Measurements from ENCODE around the gene TMEM205.
A peak's percentile ranks its signal among the peaks of the same experiment; 100 is the strongest.
"Not testable (repeated sequence)": the region's sequence is repeated elsewhere in the genome, so short reads cannot be mapped to it uniquely, and the experiment has no call there.

The TMEM205 gene

DNA sequence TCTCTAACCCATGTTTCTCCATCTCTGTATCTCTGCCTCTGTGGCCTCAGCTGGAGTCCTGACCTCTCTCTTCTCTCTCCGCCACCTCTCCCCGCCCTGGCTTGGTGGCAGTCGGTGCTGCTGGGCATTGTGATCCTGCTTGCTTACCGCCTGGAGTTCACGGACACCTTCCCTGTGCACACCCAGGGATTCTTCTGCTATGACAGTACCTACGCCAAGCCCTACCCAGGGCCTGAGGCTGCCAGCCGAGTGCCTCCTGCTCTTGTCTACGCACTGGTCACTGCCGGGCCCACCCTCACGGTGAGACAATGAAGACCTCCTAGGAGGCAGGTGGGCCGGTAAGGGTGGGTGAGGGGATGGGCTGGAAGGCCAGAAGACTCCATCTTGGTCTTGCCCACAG lies 13.4 kb upstream of the TMEM205 start:
- no peak for ATAC-seq
- Mint-ChIP-seq H3K36me3 (no peaks in the 10 kb centered on the region), H3K4me3 (no peak overlapping the region), H3K9me3 (no peaks in the 10 kb centered on the region), H3K27ac (no peak overlapping the region), H3K4me1 (peaks cover 24% of the 10 kb centered on the region)
- DNase-seq (ENCODE audit: low spot score in 2 of 2): no peak

DNA sequence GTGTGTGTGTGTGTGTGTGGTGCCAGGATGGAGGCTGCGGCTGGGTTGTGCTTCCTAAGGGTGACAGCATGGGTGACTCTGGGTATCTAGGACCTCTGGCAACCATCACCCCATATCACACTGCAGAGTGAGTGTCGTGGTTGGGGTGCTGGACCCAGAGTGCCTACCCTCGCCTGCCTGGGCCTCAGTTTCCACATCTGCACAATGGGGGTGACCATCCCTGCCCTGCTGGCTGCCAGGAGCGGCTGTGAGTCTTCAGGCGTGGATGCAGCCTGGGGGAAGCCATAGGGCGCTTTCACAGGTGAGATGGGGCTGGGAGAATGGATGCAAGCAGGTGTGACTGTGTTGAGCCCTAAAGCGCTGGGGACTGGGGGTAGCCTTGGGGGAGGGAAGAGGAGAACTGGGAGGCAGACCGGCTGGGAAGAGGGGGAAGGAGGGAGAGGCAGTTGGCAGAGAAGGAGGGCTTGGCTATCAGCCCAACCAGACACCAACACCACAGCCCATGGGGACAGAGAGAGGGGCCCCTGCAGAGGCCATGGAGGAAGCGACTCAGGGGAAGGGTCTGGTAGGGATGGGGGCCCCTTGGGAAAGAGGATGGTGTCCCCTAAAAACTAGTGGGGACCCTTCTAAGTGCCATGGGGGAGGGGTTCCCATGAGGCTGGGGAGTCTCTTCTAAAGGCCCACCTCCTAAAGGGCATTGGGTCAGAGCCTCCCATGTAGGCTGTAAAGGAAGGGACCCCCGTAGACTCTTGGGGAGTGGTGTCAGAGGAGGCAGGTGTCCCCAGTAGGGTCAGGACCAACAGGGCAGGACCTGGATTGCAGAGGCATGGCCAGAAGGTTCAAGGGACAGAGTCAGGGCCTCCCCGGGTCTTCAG lies 10.8 kb upstream of the TMEM205 start:
- Mint-ChIP-seq H3K36me3 (no peaks in the 10 kb centered on the region), H3K9me3 (no peaks in the 10 kb centered on the region), H3K4me1 (peaks cover 22% of the 10 kb centered on the region), H3K4me3 (peak overlapping the region; percentile 70), H3K27ac (peak overlapping the region; percentile 53)
- no peak for DNase-seq (ENCODE audit: low spot score in 2 of 2)
- ATAC-seq: no peak

DNA sequence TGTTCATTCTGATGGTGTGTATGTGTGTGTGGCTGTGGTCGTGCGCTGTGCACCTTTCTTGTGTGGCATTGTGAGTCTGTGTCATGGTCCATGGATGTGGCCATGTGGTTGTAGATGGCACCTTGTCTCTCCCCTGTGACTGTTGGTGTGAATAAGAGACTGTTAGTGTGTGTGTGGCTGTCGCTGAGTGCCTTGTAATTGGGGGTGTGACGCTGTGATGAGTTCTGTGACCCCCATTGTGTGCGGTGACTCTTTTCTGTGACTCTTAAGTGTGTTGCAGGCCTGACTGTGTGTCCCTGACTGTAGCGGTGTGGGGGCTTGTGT lies 10.0 kb upstream of the TMEM205 start:
- DNase-seq (ENCODE audit: low spot score in 2 of 2) (no peak), ATAC-seq (peak; percentile 35)
- peak overlapping the region; percentile 53 for H3K27ac Mint-ChIP-seq
- peak overlapping the region; percentile 70 for H3K4me3 Mint-ChIP-seq
- no peaks in the 10 kb centered on the region for H3K9me3 Mint-ChIP-seq
- peaks cover 16% of the 10 kb centered on the region for H3K4me1 Mint-ChIP-seq
- no peaks in the 10 kb centered on the region for H3K36me3 Mint-ChIP-seq

DNA sequence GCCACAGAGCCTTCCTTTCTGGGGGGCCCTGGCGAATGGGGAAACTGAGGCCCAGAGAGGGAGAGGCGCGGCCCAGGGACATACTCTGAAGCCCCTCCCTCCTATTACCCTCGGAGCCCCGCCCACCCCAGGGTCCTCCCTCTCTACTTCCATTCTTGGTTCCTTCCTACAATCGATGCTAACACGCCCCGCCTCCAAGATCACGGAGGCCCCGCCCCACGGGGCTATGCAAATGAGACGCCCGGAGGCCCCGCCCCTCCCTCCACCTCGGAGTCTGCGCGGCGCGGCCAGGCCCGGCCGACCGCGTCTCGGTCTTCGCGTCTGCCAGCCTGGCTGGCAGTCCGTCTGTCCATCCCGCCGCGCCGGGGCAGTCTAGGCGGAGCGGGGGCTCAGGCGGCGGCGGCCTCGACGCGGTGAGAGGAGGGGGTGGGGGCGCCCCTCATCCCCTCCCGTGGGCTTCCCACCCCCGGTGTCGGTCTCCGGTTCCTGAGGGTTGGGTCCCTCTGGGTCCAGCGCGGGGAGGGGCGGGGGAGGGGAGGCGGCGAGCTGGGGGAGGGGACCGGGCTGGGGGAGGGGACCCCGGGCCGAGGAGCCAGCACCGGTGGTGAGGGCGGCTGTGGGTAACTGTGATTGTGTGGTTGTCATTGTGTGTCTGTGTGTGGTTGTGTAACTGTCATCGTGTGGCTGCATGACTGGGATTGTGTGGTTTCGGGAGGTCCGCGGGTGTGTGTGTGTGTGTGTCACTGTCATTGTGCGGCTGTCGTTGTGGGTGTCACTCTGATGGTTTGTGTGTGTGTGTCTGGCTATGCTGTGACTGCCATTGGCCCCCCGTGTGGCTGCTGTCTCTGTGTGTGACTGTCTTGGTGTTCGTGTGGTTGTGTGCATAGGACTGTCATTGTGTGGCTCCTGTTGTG lies 9.3 kb upstream of the TMEM205 start, which contains the start of gene PLPPR2:
Gene PLPPR2 (plus strand): TSS at position 273 of the 914 bp plus-strand sequence. CDS start 2,242 bp downstream, outside the sequence.
- Mint-ChIP-seq H3K36me3 (no peaks in the 10 kb centered on the region), H3K27ac (peak within 1 kb of the TSS; percentile 53), H3K9me3 (no peaks in the 10 kb centered on the region), H3K4me3 (peak within 1 kb of the TSS; percentile 70), H3K4me1 (peaks cover 16% of the 10 kb centered on the region)
- ATAC-seq: peak; percentile 84
- DNase-seq (ENCODE audit: low spot score in 2 of 2): peak; percentile 71 to 88

DNA sequence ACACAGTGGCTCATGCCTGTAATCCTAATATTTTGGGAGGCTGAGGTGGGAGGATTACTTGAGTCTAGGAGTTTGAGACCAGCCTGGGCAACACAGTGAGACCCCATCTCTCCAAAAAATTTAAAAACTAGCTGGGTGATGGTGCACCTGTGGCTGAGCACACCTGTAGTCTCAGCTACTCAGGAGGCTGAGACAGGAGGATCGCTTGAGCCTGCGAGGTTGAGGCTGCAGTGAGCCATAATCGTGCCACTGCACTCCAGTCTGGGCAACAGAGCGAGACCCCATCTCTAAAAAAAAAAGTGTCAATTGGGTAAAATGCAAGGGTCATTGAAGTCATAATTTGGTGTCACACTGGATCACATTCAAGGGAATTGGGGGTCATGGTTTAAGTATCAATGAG lies 8.0 kb upstream of the TMEM205 start:
- H3K9me3 Mint-ChIP-seq; H3K27ac Mint-ChIP-seq; H3K36me3 Mint-ChIP-seq; DNase-seq (ENCODE audit: low spot score in 2 of 2); ATAC-seq: not testable (repeated sequence)
- peak overlapping the region; percentile 70 for H3K4me3 Mint-ChIP-seq
- peaks cover 16% of the 10 kb centered on the region for H3K4me1 Mint-ChIP-seq

DNA sequence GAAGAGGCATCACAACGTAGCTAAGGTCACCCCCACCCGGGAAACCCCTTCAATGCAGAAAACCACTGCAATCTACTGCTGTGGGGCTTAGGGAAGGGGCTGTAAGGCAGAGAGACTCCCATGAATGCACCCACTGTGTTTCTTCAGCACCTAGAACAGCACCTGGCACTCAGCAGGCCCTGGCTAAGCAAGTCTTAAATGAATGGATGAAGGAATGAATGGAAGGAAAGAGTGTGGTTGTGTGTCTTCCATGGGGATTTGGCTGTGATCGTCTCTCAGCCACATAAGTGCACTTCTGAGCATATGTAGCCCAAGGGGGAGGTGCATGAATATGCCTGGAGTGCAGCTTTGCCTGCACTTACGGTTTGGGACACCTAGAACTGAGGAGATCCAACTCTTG lies 3.1 kb upstream of the TMEM205 start:
- no peak overlapping the region for H3K4me3 Mint-ChIP-seq
- H3K36me3 Mint-ChIP-seq: peaks cover 13% of the 10 kb centered on the region
- ATAC-seq: no peak
- DNase-seq (ENCODE audit: low spot score in 2 of 2): no peak
- no peak overlapping the region for H3K27ac Mint-ChIP-seq
- peaks cover 39% of the 10 kb centered on the region for H3K4me1 Mint-ChIP-seq
- peaks cover 4% of the 10 kb centered on the region for H3K9me3 Mint-ChIP-seq

DNA sequence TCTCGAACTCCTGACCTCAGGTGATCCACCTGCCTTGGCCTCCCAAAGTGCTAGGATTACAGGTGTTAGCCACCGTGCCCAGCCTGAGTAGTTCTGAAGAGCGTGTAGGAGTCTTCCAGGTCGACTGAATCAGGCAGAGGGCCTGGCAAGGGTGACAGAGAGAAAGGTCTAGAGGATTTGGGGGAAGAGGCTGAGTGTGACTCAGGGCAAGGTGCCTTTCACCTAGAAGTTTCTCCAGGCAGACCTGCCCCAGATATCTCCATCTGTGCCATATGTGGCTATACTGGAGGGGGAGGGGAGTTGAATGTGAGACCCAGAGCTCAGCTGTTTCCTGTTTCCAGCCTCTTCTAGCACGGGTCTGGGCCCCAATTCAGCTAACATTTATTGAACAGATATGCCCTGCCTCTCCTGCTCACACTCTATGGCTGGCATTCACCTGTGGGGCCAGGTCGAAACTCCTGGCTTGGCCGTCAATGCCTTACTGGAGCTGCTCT lies 1.5 kb upstream of the TMEM205 start:
- ATAC-seq: no peak
- Mint-ChIP-seq H3K4me1 (peaks cover 40% of the 10 kb centered on the region), H3K36me3 (peaks cover 17% of the 10 kb centered on the region), H3K27ac (peak overlapping the region; percentile 99), H3K9me3 (peaks cover 4% of the 10 kb centered on the region), H3K4me3 (peak overlapping the region; percentile 99)
- DNase-seq (ENCODE audit: low spot score in 2 of 2): no peak

DNA sequence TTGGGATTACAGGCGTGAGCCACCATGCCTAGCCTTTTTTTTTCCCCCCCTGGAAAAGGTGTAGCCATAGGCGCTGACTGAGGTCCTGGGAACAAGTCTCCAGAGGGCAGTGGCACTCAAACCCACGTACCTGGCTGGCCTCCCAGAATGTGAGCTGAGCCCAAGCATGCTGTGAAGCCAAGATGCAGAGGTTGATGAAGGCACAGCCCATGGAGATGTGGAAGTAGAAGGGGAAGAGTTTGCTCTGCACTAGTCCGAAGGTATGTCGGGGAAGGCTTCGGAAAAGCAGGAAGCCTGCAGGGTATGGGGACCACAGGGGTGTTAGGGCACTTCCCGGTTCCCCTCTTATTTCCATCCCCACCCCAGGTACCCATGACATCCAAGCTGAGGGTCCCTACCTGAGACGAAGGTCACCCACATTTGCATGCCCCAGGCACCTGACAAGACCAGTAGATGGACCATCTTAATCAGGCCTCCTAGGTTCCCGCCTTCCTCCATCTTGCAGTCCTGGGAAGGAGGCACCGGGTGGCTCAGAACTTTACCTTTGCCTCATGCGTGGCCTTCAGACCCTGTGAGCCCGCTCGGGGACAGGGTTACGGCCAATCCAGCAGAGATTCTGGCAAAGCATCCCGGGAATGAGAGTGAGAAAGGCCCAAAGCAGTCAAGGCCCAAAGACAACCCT lies 805 bp downstream of the TMEM205 start:
- Mint-ChIP-seq H3K27ac (peak overlapping the region; percentile 99), H3K4me1 (peaks cover 40% of the 10 kb centered on the region), H3K9me3 (peaks cover 4% of the 10 kb centered on the region), H3K4me3 (peak overlapping the region; percentile 99), H3K36me3 (peaks cover 24% of the 10 kb centered on the region)
- DNase-seq (ENCODE audit: low spot score in 2 of 2) (no peak), ATAC-seq (no peak)

DNA sequence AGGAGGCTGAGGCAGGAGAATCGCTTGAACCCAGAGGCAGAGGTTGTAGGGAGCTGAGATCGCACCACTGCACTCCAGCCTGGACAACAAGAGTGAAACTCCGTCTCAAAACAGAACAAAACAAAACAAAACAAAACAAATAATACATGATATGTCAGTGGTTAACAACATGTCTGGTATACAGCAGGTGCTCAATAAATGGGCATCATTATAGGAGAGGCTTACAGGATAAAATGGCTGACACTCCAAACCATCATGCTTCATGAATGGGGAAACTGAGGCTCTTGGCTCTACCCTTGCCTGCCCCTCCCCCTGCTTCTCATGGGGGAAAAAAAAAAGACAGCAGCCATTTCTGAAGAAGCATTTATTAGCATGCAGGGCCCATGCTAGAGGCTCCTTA lies 3.6 kb downstream of the TMEM205 start:
- Mint-ChIP-seq H3K4me1 (peaks cover 49% of the 10 kb centered on the region), H3K36me3 (peaks cover 21% of the 10 kb centered on the region), H3K27ac (no peak overlapping the region), H3K4me3 (no peak overlapping the region), H3K9me3 (no peaks in the 10 kb centered on the region)
- no peak for ATAC-seq
- DNase-seq (ENCODE audit: low spot score in 2 of 2): no peak

DNA sequence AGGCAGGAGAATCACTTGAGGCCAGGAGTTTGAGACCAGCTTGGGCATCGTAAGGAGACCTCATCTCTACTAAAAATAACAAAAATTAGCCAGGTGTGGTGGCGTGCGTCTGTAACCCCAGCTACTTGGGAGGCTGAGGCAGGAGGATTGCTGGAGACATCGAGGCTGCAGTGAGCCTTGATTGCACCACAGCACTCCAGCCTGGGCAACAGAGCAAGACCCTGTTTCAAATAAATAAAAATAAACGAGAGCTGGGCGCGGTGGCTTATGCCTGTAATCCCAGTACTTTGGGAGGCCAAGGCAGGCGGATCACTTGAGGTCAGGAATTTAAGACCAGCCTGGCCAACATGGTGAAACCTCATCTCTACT lies 6.0 kb downstream of the TMEM205 start:
- DNase-seq (ENCODE audit: low spot score in 2 of 2); H3K9me3 Mint-ChIP-seq; ATAC-seq: not testable (repeated sequence)
- Mint-ChIP-seq H3K36me3 (peaks cover 25% of the 10 kb centered on the region), H3K4me3 (peak overlapping the region; percentile 79), H3K27ac (peak overlapping the region; percentile 76), H3K4me1 (peaks cover 25% of the 10 kb centered on the region)

DNA sequence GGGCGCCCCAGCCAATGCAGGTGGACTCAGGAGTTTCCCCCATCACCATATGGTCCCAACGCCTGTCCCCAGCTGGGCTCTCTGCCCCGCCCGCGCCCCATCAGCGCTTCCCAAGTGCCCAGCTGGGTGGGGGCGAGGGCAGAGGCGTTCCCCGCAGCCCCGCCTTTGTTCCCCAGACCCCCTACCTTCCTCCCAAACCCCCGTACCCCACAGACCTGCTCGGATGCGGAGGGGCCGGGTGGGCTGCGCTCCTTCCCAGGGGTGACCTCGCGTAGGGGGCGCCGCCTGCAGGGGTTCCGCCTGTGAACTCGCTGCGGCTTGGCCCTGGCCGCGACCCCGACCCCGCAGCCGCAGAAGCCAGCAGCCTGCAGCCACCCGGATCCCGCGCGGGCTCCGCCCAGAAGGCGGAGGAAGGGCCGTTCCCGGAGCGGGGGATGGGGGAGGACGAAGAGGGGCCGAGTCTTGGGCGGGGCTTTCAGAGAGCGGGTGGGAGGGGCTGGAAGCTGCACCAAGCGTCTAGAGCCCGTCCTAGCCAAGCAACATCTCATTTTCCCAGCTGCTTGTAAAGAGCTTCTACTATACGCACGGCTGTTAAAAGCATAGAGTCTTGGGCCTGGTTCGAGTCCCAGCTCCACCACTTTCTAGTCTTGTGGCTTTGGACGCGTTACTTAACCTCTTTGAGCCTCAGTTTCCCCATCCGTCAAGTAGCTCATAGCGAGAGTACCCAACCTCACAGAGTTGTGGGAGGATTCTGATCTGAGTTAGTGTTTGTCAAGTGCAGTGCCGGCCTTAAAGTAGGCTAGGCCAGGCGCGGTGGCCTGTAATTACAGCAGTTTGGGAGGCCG lies 6.6 kb downstream of the TMEM205 start, which contains the start of gene RAB3D:
Gene RAB3D (minus strand): TSS at position 404 of the 845 bp plus-strand sequence. CDS start 2,258 bp downstream, outside the sequence.
- Mint-ChIP-seq H3K4me3 (peak within 1 kb of the TSS; percentile 79), H3K36me3 (peaks cover 31% of the 10 kb centered on the region), H3K27ac (peak within 1 kb of the TSS; percentile 76), H3K9me3 (no peaks in the 10 kb centered on the region), H3K4me1 (peaks cover 19% of the 10 kb centered on the region)
- DNase-seq (ENCODE audit: low spot score in 2 of 2) (peak; percentile 70 to 87), ATAC-seq (peak; percentile 95)

DNA sequence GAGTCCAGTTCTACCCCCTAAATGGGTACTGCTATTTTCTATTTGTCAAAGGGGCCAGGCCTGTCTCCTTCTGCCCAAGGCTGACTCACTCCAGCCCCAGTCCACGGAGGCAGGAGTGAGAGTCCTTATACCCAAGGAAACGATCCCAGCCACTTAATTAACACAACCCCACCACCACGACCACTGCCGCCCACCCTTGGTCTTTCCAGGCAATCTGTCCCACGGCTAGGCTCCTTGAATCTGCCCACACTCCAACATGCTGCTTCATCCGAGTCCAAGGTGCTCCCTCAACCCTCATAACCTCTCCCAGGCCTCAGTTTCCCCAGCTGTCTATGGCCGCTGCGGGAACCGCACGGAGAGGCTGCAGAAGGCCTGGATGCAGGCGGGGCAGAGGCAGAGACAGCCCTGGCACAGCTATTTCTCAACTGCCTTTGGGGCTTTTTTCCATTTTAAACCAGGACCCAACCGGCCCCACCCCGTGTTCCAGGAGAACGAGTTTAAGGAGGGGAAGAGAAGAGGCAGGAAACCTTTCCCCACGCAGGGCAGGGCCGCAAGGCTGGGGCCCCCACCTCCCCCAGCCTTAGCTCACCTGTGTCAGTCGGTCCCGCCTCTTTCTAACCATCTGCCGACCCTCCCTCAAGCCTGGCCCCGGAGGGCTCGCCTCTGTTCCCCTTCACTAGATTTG lies 7.4 kb downstream of the TMEM205 start:
- H3K4me1 Mint-ChIP-seq: peaks cover 16% of the 10 kb centered on the region
- ATAC-seq (no peak), DNase-seq (ENCODE audit: low spot score in 2 of 2) (no peak)
- H3K36me3 Mint-ChIP-seq: peaks cover 39% of the 10 kb centered on the region
- no peaks in the 10 kb centered on the region for H3K9me3 Mint-ChIP-seq
- peak overlapping the region; percentile 79 for H3K4me3 Mint-ChIP-seq
- peak overlapping the region; percentile 76 for H3K27ac Mint-ChIP-seq

DNA sequence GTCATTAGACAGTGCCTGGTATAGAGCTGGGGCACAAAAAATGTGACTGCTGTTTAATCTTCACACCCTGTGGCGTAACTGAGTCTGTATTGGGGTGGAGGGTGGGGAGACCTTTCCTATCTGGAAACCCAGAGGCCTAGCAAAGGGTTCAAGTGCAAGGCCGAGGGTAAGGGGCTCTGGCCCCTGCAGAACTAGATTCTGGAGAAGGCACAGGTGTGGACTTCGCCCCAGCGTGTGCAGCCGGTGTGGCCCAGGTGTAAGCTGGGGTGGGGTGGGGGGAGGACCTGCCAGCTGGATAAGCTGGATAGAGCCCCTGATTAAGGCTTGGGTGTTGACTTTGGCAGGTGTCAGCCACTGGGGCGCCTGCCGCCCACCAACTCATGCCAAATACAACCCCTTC lies 7.9 kb downstream of the TMEM205 start:
- H3K4me1 Mint-ChIP-seq: peaks cover 16% of the 10 kb centered on the region
- no peak for DNase-seq (ENCODE audit: low spot score in 2 of 2)
- peaks cover 45% of the 10 kb centered on the region for H3K36me3 Mint-ChIP-seq
- no peak overlapping the region for H3K27ac Mint-ChIP-seq
- no peak for ATAC-seq
- peak overlapping the region; percentile 79 for H3K4me3 Mint-ChIP-seq
- no peaks in the 10 kb centered on the region for H3K9me3 Mint-ChIP-seq

DNA sequence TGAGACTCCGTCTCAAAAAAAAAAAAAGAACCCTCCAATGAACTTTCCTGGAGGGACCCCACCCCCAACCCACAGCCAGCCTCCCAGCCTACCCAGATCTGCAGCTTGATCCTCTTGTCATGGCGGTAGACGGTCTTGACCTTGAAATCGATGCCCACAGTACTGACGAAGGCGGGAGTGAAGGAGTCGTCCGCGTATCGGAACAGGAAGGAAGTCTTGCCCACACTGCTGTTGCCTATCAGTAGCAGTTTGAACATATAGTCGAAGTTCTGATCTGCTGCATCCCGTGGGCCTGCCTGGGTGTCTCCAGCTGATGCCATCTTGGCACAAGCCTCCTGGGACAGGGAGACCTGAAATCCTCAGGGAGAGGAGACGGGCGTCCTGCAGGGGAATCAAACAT lies 9.0 kb downstream of the TMEM205 start:
- no peak for DNase-seq (ENCODE audit: low spot score in 2 of 2)

More for the DNA sequence above, 9.0 kb downstream of the TMEM205 start:
- no peak for ATAC-seq
- Mint-ChIP-seq H3K4me3 (peak overlapping the region; percentile 7), H3K27ac (no peak overlapping the region), H3K36me3 (peaks cover 42% of the 10 kb centered on the region), H3K9me3 (no peaks in the 10 kb centered on the region), H3K4me1 (peaks cover 16% of the 10 kb centered on the region)

Data from stimulated activated effector memory CD8-positive, alpha-beta T cell treated with anti-CD3 and anti-CD28 coated beads, Interleukin-12 subunit alpha, Interleukin-12 subunit beta, amount 100 ng/mL, for 72 hours (primary cell).